Glutamatergic neuron (in vitro differentiated cells): Measurements from ENCODE around the gene JAZF1. TPM values are rescaled to one million over a fixed set of nuclear protein-coding genes. Genes with fewer than 3 reads are reported as not detected.
"Not testable (repeated sequence)": the region's sequence is repeated elsewhere in the genome, so short reads cannot be mapped to it uniquely, and the experiment has no call there.

Experiments used
- DNase-seq: peaks from one replicate; pipeline ENCODE4 v3.0.0; 2022
- H3K27ac Mint-ChIP-seq: one replicate; pipeline ENCODE4 v1.8.0; 2020; ENCODE audit warnings: mild to moderate bottlenecking, mixed read lengths, inconsistent platforms; ENCODE audit not compliant: unreplicated experiment
- H3K27me3 Mint-ChIP-seq: one replicate; pipeline ENCODE4 v1.8.0; 2020; ENCODE audit warnings: mild to moderate bottlenecking, moderate library complexity, mixed read lengths, inconsistent platforms; ENCODE audit not compliant: unreplicated experiment
- H3K36me3 Mint-ChIP-seq: one replicate; pipeline ENCODE4 v1.8.0; 2020; ENCODE audit warnings: mild to moderate bottlenecking, mixed read lengths, inconsistent platforms; ENCODE audit not compliant: unreplicated experiment
- H3K4me1 Mint-ChIP-seq: one replicate; pipeline ENCODE4 v1.8.0; 2020; ENCODE audit warnings: mild to moderate bottlenecking, low read depth, mixed read lengths, inconsistent platforms; ENCODE audit not compliant: unreplicated experiment
- H3K4me3 Mint-ChIP-seq: one replicate; pipeline ENCODE4 v1.8.0; 2020; ENCODE audit warnings: mild to moderate bottlenecking, mixed read lengths, inconsistent platforms; ENCODE audit not compliant: unreplicated experiment
- H3K9me3 Mint-ChIP-seq: one replicate; pipeline ENCODE4 v1.8.0; 2020; ENCODE audit warnings: mild to moderate bottlenecking, moderate library complexity, mixed read lengths, inconsistent platforms; ENCODE audit not compliant: unreplicated experiment
- total RNA-seq: library from RNA; stranded (reverse); fragmentation: NEBNext Ultra II Directional; extraction: Animal tissue kit (Norgen Biotek cat#: 25700); gene quantifications from one replicate; pipeline ENCODE4 v1.2.1, GENCODE V29; 2021; ENCODE audit not compliant: unreplicated experiment
- TF ChIP-seq, protein P1 (sequence below): fragments of 200-600 bp; sonication (generic); IDR thresholded peaks from one replicate; pipeline ENCODE4 v1.5.0; 2021; ENCODE audit not compliant: partially characterized antibody, unreplicated experiment

Gene JAZF1
- total RNA-seq, 1 donor from 2014 or later: 14.1 TPM

DNA sequence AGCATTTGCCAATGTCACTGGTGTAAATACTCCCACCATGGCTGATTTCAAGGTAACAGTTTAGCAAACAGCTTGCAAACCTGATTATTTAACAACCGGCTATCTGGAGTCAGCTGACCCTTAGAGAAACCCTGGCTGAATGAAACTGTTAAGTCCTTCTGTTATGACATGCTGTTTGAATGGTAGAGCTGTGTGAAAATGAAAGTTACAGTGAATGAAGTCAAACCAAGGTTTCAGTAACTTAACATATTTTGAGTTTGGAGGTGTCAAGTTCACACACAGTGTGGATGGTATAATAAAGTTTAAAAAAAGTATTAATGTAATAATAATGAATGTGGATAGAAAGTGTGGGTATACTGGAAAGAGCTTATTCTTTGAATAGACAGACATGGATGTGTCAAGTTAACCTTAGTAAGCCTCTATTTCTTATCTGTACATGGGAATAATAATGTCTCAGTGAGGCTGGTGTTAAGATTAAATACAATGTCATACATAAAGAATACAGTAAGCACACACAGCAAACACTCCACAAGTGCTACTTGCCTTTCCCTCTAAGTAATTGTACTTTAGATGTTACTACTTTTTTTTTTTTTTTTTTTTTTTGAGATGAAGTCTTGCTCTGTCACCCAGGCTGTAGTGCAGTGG, 290.3 kb downstream of the JAZF1 start:
- H3K36me3 Mint-ChIP-seq: no peaks in the 10 kb centered on the region
- no peaks in the 10 kb centered on the region for H3K9me3 Mint-ChIP-seq
- H3K27me3 Mint-ChIP-seq: no peaks in the 10 kb centered on the region
- H3K4me1 Mint-ChIP-seq: peaks cover 11% of the 10 kb centered on the region
- no peak overlapping the region for H3K27ac Mint-ChIP-seq
- TF ChIP-seq, protein P1, sequence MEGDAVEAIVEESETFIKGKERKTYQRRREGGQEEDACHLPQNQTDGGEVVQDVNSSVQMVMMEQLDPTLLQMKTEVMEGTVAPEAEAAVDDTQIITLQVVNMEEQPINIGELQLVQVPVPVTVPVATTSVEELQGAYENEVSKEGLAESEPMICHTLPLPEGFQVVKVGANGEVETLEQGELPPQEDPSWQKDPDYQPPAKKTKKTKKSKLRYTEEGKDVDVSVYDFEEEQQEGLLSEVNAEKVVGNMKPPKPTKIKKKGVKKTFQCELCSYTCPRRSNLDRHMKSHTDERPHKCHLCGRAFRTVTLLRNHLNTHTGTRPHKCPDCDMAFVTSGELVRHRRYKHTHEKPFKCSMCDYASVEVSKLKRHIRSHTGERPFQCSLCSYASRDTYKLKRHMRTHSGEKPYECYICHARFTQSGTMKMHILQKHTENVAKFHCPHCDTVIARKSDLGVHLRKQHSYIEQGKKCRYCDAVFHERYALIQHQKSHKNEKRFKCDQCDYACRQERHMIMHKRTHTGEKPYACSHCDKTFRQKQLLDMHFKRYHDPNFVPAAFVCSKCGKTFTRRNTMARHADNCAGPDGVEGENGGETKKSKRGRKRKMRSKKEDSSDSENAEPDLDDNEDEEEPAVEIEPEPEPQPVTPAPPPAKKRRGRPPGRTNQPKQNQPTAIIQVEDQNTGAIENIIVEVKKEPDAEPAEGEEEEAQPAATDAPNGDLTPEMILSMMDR: no peak
- no peak overlapping the region for H3K4me3 Mint-ChIP-seq
- DNase-seq: no peak

DNA sequence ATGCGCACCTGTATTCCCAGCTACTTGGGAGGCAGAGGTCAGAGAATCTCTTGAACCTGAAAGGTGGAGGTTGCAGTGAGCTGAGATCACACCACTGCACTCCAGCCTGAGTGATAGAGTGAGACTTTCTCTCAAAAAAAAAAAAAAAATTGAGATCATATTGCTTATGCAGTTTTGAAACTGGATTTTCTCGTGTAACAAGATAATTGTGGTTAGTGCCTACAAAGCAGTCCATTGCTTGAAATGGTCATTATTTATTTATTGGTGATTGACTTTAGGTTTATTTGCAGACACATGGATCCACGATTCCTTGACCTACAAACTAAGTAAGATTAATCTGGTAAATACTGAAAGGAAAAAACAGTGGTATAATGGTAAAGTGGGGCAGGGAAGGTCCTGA, 290.8 kb downstream of the JAZF1 start:
- H3K4me1 Mint-ChIP-seq: peaks cover 11% of the 10 kb centered on the region
- TF ChIP-seq, protein P1: no peak
- H3K36me3 Mint-ChIP-seq: no peaks in the 10 kb centered on the region
- no peak overlapping the region for H3K27ac Mint-ChIP-seq
- H3K4me3 Mint-ChIP-seq: no peak overlapping the region
- H3K27me3 Mint-ChIP-seq: no peaks in the 10 kb centered on the region
- no peak for DNase-seq
- no peaks in the 10 kb centered on the region for H3K9me3 Mint-ChIP-seq

DNA sequence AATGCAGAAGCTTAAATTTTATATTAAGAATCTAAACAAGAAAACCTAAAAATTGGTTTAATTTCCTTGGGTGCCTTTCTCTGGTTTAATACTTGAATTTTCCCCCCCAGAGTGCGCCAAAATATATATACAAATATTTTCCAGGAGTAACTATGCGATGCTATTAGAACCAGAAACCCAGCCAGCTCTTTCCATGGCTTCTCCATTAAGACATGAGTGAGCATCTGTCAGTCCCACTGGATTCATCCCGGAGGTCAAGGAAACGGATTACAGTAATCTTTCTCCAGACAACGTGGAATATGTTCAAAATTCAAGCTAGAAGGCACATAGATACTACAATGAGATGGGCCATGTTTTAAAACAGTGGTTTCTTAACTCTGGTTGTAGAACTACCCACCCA, 291.9 kb downstream of the JAZF1 start:
- no peaks in the 10 kb centered on the region for H3K36me3 Mint-ChIP-seq
- no peak overlapping the region for H3K4me3 Mint-ChIP-seq
- TF ChIP-seq, protein P1: no peak
- no peaks in the 10 kb centered on the region for H3K9me3 Mint-ChIP-seq
- peaks cover 10% of the 10 kb centered on the region for H3K4me1 Mint-ChIP-seq
- DNase-seq: no peak
- H3K27ac Mint-ChIP-seq: no peak overlapping the region
- H3K27me3 Mint-ChIP-seq: no peaks in the 10 kb centered on the region

DNA sequence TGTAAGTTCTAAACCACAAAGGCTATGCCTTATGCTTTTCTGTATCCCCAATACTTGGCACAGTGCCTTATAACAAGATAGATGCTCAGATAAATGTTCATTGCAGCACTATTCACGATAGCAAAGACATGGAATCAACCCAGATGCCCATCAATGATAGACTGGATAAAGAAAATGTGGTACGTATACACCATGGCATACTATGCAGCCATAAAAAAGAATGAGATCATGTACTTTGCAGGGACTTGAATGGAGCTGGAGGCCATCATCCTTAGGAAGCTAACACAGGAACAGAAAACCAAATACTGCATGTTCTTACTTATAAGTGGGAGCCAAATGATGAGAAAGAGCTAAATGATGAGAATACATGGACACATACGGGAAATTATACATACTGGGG, 293.9 kb downstream of the JAZF1 start:
- not testable (repeated sequence) for H3K4me3 Mint-ChIP-seq, DNase-seq, H3K27ac Mint-ChIP-seq, H3K27me3 Mint-ChIP-seq, H3K9me3 Mint-ChIP-seq, H3K4me1 Mint-ChIP-seq, H3K36me3 Mint-ChIP-seq

DNA sequence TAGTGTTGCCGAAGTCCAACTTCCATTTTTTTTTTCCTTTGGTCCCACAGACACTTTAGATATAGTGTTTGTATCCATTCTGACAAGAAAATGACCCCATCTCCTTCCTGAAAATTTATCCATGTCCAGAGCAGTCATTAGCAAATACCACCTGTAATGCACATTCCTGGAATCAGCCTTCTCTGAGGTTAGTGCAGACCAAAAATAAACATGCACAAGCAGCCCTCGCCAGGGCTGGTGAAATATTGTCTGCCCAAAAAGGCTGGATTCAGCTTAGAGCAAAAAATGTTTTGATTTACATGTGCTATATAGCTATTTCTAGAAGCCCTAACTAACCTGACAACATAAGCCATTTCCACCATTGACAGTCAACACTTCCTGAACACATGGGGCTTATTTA, 294.9 kb downstream of the JAZF1 start:
- Mint-ChIP-seq H3K36me3 (no peaks in the 10 kb centered on the region), H3K4me1 (peaks cover 8% of the 10 kb centered on the region), H3K9me3 (no peaks in the 10 kb centered on the region), H3K27me3 (no peaks in the 10 kb centered on the region), H3K27ac (no peak overlapping the region), H3K4me3 (no peak overlapping the region)
- no peak for DNase-seq
- TF ChIP-seq, protein P1: no peak
